HFF-Myc (cell line): Measurements from ENCODE around the gene FOXC2.
"Not testable (repeated sequence)": the region's sequence is repeated elsewhere in the genome, so short reads cannot be mapped to it uniquely, and the experiment has no call there.

ENCODE experiments used
- DNase-seq: peaks from one replicate; pipeline ENCODE4 v3.0.0-alpha.2; 2011; ENCODE audit warnings: low read depth; ENCODE audit errors: extremely low read depth
- H3K4me3 ChIP-seq: replicated peaks from 2 replicates; pipeline ENCODE4 v1.5.1; 2011; ENCODE audit warnings: low read depth, mild to moderate bottlenecking, control low read depth, low read length
- CTCF ChIP-seq: IDR thresholded peaks from 2 replicates; pipeline ENCODE4 v1.5.1; 2012; ENCODE audit warnings: mild to moderate bottlenecking, low read depth, low read length, control low read depth; ENCODE audit errors: missing control alignments

The FOXC2 gene

GRCh38 chr16:86584071-86584685 is 17.5 kb downstream of the FOXC2 start:
- H3K4me3 ChIP-seq, result no peak overlapping the region
- no peak for DNase-seq
- no peak for TF ChIP-seq CTCF

- no peak for DNase-seq
- TF ChIP-seq CTCF, result no peak
- H3K4me3 ChIP-seq, result no peak overlapping the region
These were observed 18.4 kb downstream of the FOXC2 start for GRCh38 chr16:86584726-86585721.

DNA sequence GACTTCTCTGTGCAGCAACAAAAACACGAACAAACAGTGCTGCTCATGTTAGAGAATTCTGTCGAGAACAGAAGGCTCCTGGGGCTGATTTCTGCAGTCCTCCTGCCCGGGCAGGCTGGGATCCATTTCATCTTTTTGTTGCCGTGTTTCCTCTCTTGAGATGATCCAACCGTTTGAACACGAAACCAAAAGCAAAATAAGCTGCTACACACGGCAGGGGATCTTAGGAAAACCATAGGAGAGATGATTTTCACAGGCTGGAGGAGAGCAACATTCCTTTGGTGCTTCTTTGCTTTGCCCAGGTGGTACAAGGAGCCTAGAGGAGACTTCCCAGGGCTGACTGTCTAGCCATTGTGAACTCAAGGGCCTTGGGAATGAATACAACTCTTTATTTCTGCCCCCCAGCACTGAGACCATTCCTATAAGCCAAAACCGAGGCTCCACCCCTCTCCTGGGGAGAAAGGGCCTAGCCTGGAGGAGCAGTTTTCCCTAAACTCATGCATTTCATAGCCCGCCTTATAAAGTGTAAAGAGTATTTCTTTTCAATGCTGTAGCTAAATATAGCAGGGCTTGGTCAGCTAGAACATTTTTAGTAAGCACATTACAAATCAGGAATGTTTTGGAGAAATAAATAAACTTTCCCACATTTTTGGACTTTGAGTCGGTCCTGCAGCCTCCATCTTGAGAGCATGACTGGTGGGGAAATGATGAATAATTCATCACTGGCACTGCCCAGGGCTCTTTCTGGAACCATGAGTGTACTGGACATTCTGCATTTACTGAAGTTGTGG is 19.4 kb downstream of the FOXC2 start:
- DNase-seq, result no peak
- no peak overlapping the region for H3K4me3 ChIP-seq

DNA sequence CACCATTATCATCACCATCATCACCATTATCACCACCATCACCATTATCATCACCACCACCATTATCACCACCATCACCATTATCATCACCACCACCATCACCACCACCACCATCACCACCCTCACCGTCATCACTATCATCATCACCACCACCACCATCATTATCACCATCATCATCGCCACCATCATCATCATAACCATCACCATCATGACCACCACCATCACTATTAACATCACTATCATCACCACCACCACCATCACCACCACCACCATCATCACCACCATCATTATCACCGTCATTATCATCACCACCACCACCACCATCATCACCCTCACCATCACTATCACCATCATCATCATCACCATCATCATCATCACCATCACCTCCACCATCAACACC is 20.9 kb downstream of the FOXC2 start:
- TF ChIP-seq CTCF, result no peak
- DNase-seq, result no peak

More for the DNA sequence above, 19.4 kb downstream of the FOXC2 start:
- no peak for TF ChIP-seq CTCF

DNA sequence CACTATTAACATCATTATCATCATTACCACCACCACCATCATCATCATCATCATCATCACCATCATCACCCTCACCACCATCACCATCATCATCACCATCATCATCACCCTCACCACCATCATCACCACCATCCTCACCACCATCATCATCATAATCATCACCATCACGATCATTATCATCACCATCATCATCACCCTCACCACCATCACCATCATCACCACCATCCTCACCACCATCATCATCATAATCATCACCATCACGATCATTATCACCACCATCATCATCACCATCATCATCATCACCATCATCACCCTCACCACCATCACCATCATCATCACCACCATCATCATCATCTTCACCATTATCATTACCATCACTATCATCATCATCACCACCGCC is 21.3 kb downstream of the FOXC2 start:
- not testable (repeated sequence) for DNase-seq, H3K4me3 ChIP-seq

More for the DNA sequence above, 20.9 kb downstream of the FOXC2 start:
- H3K4me3 ChIP-seq, result no peak overlapping the region

DNA sequence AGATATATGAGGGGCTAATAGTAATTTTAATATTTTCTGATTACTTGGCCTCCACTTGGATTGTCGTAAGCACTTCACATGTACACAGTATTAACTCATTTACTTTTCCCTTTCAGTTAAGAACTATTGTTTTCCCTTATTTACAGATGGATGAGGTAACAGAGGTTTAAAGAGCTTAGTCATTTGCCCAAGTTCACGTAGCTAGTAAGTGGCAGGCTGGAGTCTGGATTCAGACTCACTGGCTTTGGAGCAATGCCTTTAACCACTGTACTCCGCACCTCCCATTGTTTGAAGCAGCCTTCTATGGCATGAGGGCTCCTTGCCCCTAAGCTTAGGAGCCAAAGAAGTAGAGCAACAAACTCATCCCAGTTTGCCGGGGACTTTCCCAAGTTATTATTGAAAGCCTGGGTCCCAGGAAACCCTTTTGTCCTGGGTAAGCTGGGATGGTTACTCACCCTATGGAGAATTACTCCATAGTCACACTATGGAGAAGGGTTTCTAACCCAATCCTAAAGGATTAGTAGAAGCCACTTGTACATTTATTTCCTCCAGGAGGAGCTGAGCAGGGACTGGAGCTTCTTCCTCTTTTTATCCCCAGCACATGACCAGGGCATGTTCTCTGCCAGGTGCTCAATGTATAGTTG is 24.0 kb downstream of the FOXC2 start:
- DNase-seq, result no peak
- H3K4me3 ChIP-seq, result no peak overlapping the region
- no peak for TF ChIP-seq CTCF
